CD8-positive, alpha-beta memory T cell (primary cell): ENCODE measurements around the gene DOK5. TPM values are rescaled to one million over a fixed set of nuclear protein-coding genes. Genes with fewer than 3 reads are reported as not detected.

Experiments
- CTCF ChIA-PET: fragments of 350-600 bp; sonication (Branson Sonifier 250); formaldehyde crosslinking; loops from one replicate; lab custom pipeline; 2021; ENCODE audit warnings: antibody characterized with exemption; lab: Charles Lee
- POLR2A ChIA-PET: fragments of 350-600 bp; sonication (Branson Sonifier 250); formaldehyde crosslinking; loops from one replicate; lab custom pipeline; 2021; ENCODE audit warnings: antibody characterized with exemption; lab: Charles Lee
- DNase-seq, 5 donors: peaks; one replicate each; pipeline versions ENCODE4 v3.0.0 to v3.0.0-alpha.2; 2020 to 2022; ENCODE audit warnings: mixed read lengths in 1 of 5
- H3K27ac ChIP-seq: one replicate; pipeline ENCODE4 v1.7.0; 2013; ENCODE audit warnings: low read depth, mild to moderate bottlenecking, low read length, moderate library complexity
- H3K27me3 ChIP-seq: 2 replicates; pipeline ENCODE4 v1.7.0; 2013; ENCODE audit warnings: low read length, mild to moderate bottlenecking; ENCODE audit not compliant: insufficient read depth, poor library complexity, severe bottlenecking
- H3K36me3 ChIP-seq: 2 replicates; pipeline ENCODE4 v1.7.0; 2013; ENCODE audit warnings: mild to moderate bottlenecking, low read length, moderate library complexity; ENCODE audit not compliant: insufficient read depth
- H3K4me1 ChIP-seq: 2 replicates; pipeline ENCODE4 v1.7.0; 2013; ENCODE audit warnings: mild to moderate bottlenecking, low read length, moderate library complexity; ENCODE audit not compliant: insufficient read depth
- H3K4me3 ChIP-seq: 2 replicates; pipeline ENCODE4 v1.7.0; 2013; ENCODE audit warnings: mild to moderate bottlenecking, low read length
- H3K9me3 ChIP-seq: 2 replicates; pipeline ENCODE4 v1.7.0; 2013; ENCODE audit warnings: mild to moderate bottlenecking, low read length
- H3K27ac Mint-ChIP-seq, 8 donors: one replicate each; pipeline ENCODE4 v1.8.0; 2020 to 2021; ENCODE audit warnings: mixed read lengths in 8 of 8, mild to moderate bottlenecking in 6 of 8, inconsistent platforms in 3 of 8, moderate library complexity in 3 of 8
- H3K27me3 Mint-ChIP-seq, 2 donors: one replicate each; pipeline ENCODE4 v1.8.0; 2020 to 2021; ENCODE audit warnings: mixed read lengths in 2 of 2, mild to moderate bottlenecking in 1 of 2, moderate library complexity in 1 of 2
- H3K36me3 Mint-ChIP-seq, 3 donors: one replicate each; pipeline ENCODE4 v1.8.0; 2020 to 2021; ENCODE audit warnings: mixed read lengths in 3 of 3, inconsistent platforms in 1 of 3, mild to moderate bottlenecking in 1 of 3
- H3K4me1 Mint-ChIP-seq, 3 donors: one replicate each; pipeline ENCODE4 v1.8.0; 2020 to 2021; ENCODE audit warnings: mixed read lengths in 3 of 3, inconsistent platforms in 1 of 3, mild to moderate bottlenecking in 1 of 3
- H3K4me3 Mint-ChIP-seq, 7 donors: one replicate each; pipeline ENCODE4 v1.8.0; 2020 to 2021; ENCODE audit warnings: mixed read lengths in 7 of 7, mild to moderate bottlenecking in 6 of 7, moderate library complexity in 4 of 7, inconsistent platforms in 2 of 7
- H3K9me3 Mint-ChIP-seq, 5 donors: one replicate each; pipeline ENCODE4 v1.8.0; 2020 to 2022; ENCODE audit warnings: mixed read lengths in 5 of 5, mild to moderate bottlenecking in 3 of 5, moderate library complexity in 2 of 5, inconsistent platforms in 1 of 5
- polyA plus RNA-seq: library from polyadenylated mRNA; unstranded; fragments of 300-500 nt; fragmentation: Illumina TruSeq; gene quantifications from one replicate; pipeline ENCODE4 v1.2.3, GENCODE V29; 2021
- total RNA-seq, 2 experiments: library from RNA; stranded (reverse); gene quantifications; one replicate each; pipeline ENCODE4 v1.2.3, GENCODE V29; 2021

DOK5 gene
- total and polyA plus RNA-seq, 3 experiments from 2014 or later, result 4.8 to 5.1 TPM; not detected in 1

DNA sequence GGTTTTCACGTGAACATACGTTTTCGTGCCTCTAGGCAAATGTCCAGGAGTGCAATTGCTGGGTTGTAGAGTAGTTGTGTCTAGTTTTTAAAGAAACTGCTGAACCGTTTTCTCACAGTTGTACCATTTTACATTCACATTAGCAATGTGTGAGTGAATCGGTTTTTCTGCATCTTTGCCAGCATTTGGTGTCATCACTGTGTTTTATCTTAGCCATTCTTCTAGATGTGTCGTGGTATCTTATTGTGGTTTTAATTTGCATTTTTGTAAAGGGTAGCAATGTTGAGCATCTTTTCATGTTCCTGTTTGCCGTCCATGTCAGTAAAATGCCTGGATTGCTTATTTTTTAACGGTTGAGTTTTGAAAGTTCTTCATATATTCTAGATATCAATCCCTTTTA lies 10.2 kb downstream of the DOK5 start:
- no peak overlapping the region for H3K4me3 Mint-ChIP-seq
- POLR2A ChIA-PET, result no interaction called here
- no peak for DNase-seq
- peaks cover 6 to 7% of the 10 kb centered on the region in 2 donors for H3K27me3 Mint-ChIP-seq
- Histone ChIP-seq H3K4me1 (no peaks in the 10 kb centered on the region), H3K9me3 (no peaks in the 10 kb centered on the region), H3K4me3 (no peak overlapping the region), H3K36me3 (no peaks in the 10 kb centered on the region), H3K27ac (no peak overlapping the region), H3K27me3 (no peaks in the 10 kb centered on the region)
- H3K4me1 Mint-ChIP-seq, result no peaks in the 10 kb centered on the region
- CTCF ChIA-PET, result no interaction called here
- H3K27ac Mint-ChIP-seq, result no peak overlapping the region
- peaks cover 0 to 2% (median 0%) of the 10 kb centered on the region in 5 donors for H3K9me3 Mint-ChIP-seq
- H3K36me3 Mint-ChIP-seq, result no peaks in the 10 kb centered on the region

DNA sequence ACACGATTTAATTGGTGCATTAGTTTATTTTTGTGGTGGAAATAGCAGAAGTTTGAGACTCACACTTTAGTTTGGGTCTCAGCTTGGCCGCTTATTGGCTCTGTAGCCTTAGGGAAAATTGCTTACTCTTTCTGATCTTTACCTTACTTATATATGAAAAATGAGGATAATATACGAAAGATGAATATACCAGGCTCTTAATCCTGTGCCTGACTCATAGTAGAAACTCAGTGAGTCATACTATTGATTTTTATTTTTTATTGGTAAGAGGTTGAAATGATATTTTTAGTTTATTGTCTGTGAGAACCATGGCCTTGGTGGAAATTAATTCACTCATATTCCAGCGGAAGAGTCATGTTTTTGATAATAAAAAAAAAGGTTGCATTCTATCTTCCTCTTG lies 11.2 kb downstream of the DOK5 start:
- H3K27me3 ChIP-seq, result no peaks in the 10 kb centered on the region
- ChIA-PET POLR2A (no interaction called here), CTCF (no interaction called here)
- H3K9me3 ChIP-seq, result no peaks in the 10 kb centered on the region
- Mint-ChIP-seq H3K36me3 (no peaks in the 10 kb centered on the region), H3K27ac (no peak overlapping the region), H3K9me3 (no peaks in the 10 kb centered on the region), H3K4me1 (no peaks in the 10 kb centered on the region), H3K27me3 (peaks cover 2 to 6% of the 10 kb centered on the region in 2 donors), H3K4me3 (no peak overlapping the region)
- no peak overlapping the region for H3K4me3 ChIP-seq
- no peaks in the 10 kb centered on the region for H3K36me3 ChIP-seq
- H3K27ac ChIP-seq, result no peak overlapping the region
- H3K4me1 ChIP-seq, result no peaks in the 10 kb centered on the region
- no peak for DNase-seq

DNA sequence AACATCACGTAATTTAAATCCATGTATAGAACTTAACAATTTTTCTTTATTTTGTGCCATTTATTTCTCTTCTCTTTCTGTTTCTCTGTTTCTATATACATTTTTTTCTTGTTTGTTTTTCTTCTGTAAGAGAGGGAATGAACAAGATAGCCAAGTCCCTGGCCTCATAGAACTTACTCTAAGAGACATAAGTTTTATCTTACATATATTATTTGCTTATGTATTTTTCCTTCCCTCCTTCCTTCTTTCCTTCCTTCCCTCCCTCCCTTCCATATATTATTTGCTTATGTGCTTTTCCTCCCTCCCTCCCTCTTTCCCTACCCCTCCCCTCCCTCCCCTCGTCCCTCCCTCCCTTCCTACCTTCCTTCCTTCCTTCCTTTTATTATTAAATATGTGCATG lies 13.0 kb downstream of the DOK5 start:
- Mint-ChIP-seq H3K36me3 (peaks cover 0 to 1% (median 0%) of the 10 kb centered on the region in 3 donors), H3K4me3 (no peak overlapping the region), H3K27me3 (peaks cover 1 to 3% of the 10 kb centered on the region in 2 donors), H3K9me3 (peaks cover 0 to 4% (median 0%) of the 10 kb centered on the region in 5 donors), H3K27ac (no peak overlapping the region), H3K4me1 (no peaks in the 10 kb centered on the region)
- DNase-seq, result no peak
- H3K4me3 ChIP-seq, result no peak overlapping the region
- no peaks in the 10 kb centered on the region for H3K9me3 ChIP-seq
- H3K4me1 ChIP-seq, result no peaks in the 10 kb centered on the region
- H3K27ac ChIP-seq, result no peak overlapping the region
- H3K36me3 ChIP-seq, result no peaks in the 10 kb centered on the region
- H3K27me3 ChIP-seq, result no peaks in the 10 kb centered on the region
- POLR2A ChIA-PET, result no interaction called here
- CTCF ChIA-PET, result no interaction called here

DNA sequence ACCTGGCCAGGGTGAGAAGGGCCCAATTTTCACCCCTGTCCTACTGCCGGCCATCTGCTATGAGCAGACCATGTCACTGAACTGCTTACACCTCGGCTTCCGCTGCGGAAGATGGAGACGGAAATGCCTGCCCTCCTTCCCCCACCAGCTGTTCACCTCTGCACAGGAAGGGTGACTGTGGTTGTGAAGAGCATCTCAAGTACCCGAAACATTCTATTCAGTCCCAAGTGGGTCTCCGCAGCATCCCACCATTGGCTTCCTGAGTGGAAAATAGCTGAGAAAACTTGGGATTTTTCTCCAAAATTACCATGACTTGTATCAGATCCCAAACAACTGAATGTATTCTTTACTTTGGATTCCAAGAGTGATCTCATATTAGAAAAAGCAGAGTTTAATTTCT lies 16.1 kb downstream of the DOK5 start:
- no peaks in the 10 kb centered on the region for H3K9me3 ChIP-seq
- H3K36me3 ChIP-seq, result no peaks in the 10 kb centered on the region
- no peak for DNase-seq
- H3K27ac Mint-ChIP-seq, result no peak overlapping the region
- no peaks in the 10 kb centered on the region for H3K27me3 ChIP-seq
- H3K9me3 Mint-ChIP-seq, result peaks cover 0 to 4% (median 0%) of the 10 kb centered on the region in 5 donors
- H3K36me3 Mint-ChIP-seq, result peaks cover 0 to 1% (median 0%) of the 10 kb centered on the region in 3 donors
- H3K4me1 ChIP-seq, result no peaks in the 10 kb centered on the region
- H3K27ac ChIP-seq, result no peak overlapping the region
- H3K4me3 ChIP-seq, result no peak overlapping the region
- POLR2A ChIA-PET, result no interaction called here
- no peaks in the 10 kb centered on the region for H3K4me1 Mint-ChIP-seq
- CTCF ChIA-PET, result no interaction called here
- no peak overlapping the region for H3K4me3 Mint-ChIP-seq
- peaks cover 1 to 3% of the 10 kb centered on the region in 2 donors for H3K27me3 Mint-ChIP-seq

DNA sequence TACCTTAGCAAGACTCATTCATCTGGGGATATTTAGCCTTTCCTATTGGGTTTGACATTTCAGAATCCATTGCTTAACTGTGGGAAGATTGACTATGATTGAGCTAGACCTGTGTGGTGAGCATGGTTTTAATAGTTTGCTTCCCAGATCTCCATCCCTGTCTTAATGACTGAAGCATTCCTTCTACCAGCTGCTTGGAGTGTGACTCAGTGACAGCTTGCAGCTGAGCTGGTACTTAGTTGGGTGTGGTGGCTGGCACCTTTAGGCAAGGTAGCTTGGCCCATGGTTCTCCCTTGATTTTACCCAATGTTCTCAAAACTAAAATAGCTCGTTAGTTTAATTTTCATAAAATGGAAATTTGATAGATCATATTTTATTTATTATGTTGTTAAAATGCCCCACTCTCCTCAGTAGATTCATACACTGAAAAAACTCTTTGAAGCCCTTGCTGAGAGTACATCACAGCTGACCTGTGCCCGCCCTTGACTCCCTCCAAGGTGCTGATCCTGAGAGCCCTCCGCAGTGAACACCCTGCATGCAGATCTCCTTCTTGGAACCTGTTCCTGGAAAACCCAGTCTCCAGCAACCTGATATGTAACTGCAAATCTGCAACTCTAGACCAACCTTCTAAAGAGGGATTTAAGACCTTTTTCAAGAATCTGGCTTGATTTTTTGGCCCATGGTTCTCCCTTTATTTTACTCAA lies 19.1 kb downstream of the DOK5 start:
- no peak for DNase-seq
- no peaks in the 10 kb centered on the region for H3K9me3 ChIP-seq
- H3K4me1 ChIP-seq, result no peaks in the 10 kb centered on the region
- no peaks in the 10 kb centered on the region for H3K27me3 ChIP-seq
- peaks cover 1 to 3% of the 10 kb centered on the region in 2 donors for H3K27me3 Mint-ChIP-seq
- H3K9me3 Mint-ChIP-seq, result peaks cover 0 to 4% (median 0%) of the 10 kb centered on the region in 5 donors
- CTCF ChIA-PET, result no interaction called here
- H3K27ac ChIP-seq, result no peak overlapping the region
- no peak overlapping the region for H3K4me3 ChIP-seq
- H3K36me3 ChIP-seq, result no peaks in the 10 kb centered on the region
- H3K27ac Mint-ChIP-seq, result no peak overlapping the region
- H3K36me3 Mint-ChIP-seq, result peaks cover 0 to 1% (median 0%) of the 10 kb centered on the region in 3 donors
- no peak overlapping the region for H3K4me3 Mint-ChIP-seq
- no peaks in the 10 kb centered on the region for H3K4me1 Mint-ChIP-seq
- POLR2A ChIA-PET, result no interaction called here

DNA sequence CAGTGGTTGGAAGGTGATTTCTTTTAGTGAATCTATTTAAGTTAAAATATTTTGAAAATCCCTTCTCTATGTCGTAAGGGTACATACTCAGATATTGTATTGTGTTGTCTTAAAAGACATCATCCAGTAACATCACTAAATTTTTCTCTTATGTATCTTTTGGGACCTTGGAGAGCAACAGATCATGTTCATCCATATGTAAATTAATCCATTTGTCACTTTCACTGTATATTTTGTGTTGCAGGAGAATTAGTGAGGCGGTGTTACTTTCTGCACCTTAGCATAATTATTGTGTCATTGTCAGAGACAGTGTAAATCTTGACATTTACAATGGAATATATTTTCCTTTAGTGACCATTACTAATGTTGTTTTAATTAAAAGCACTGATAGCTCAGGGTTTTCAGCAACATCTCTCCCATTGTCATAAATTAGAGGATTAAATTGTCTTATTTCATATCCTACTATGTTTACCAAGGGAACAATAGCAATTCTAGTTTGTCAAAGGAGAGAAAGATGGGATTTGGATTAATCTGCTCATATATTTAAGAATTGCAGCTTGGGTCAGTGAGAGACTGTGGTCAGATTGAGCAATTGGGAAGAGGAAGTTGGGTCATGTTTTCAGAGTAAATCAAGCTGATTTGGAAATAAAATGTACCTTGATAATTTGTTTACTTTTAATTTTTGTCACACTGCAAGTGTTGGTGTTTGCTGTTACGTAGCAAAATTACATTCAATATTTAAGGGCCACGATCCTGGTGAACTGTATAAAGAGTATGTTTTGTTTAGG lies 22.7 kb downstream of the DOK5 start:
- no peak overlapping the region for H3K27ac Mint-ChIP-seq
- no peaks in the 10 kb centered on the region for H3K4me1 Mint-ChIP-seq
- no peak overlapping the region for H3K4me3 Mint-ChIP-seq
- no peaks in the 10 kb centered on the region for H3K36me3 Mint-ChIP-seq
- peaks cover 0 to 2% (median 0%) of the 10 kb centered on the region in 5 donors for H3K9me3 Mint-ChIP-seq
- H3K4me1 ChIP-seq, result no peaks in the 10 kb centered on the region
- H3K36me3 ChIP-seq, result no peaks in the 10 kb centered on the region
- no peak overlapping the region for H3K27ac ChIP-seq
- H3K9me3 ChIP-seq, result no peaks in the 10 kb centered on the region
- no peak for DNase-seq
- POLR2A ChIA-PET, result no interaction called here
- H3K27me3 ChIP-seq, result no peaks in the 10 kb centered on the region
- no peak overlapping the region for H3K4me3 ChIP-seq
- no peaks in the 10 kb centered on the region for H3K27me3 Mint-ChIP-seq
- CTCF ChIA-PET, result no interaction called here

- Histone ChIP-seq H3K27ac (no peak overlapping the region), H3K4me1 (no peaks in the 10 kb centered on the region), H3K36me3 (no peaks in the 10 kb centered on the region), H3K9me3 (no peaks in the 10 kb centered on the region), H3K27me3 (no peaks in the 10 kb centered on the region), H3K4me3 (no peak overlapping the region)
- CTCF ChIA-PET, result no interaction called here
- no peak for DNase-seq
- no peak overlapping the region for H3K27ac Mint-ChIP-seq
- no peaks in the 10 kb centered on the region for H3K4me1 Mint-ChIP-seq
- no peaks in the 10 kb centered on the region for H3K36me3 Mint-ChIP-seq
- POLR2A ChIA-PET, result no interaction called here
- peaks cover 0 to 2% of the 10 kb centered on the region in 2 donors for H3K27me3 Mint-ChIP-seq
- peaks cover 0 to 1% (median 0%) of the 10 kb centered on the region in 5 donors for H3K9me3 Mint-ChIP-seq
- no peak overlapping the region for H3K4me3 Mint-ChIP-seq
Measured at GRCh38 chr20:54499111-54499510, 23.7 kb downstream of the DOK5 start.

GRCh38 chr20:54502179-54502578 lies 26.8 kb downstream of the DOK5 start:
- Histone ChIP-seq H3K4me1 (no peaks in the 10 kb centered on the region), H3K9me3 (no peaks in the 10 kb centered on the region), H3K27ac (no peak overlapping the region), H3K4me3 (no peak overlapping the region), H3K27me3 (no peaks in the 10 kb centered on the region), H3K36me3 (no peaks in the 10 kb centered on the region)
- CTCF ChIA-PET, result no interaction called here
- Mint-ChIP-seq H3K9me3 (no peaks in the 10 kb centered on the region), H3K27me3 (peaks cover 0 to 3% of the 10 kb centered on the region in 2 donors), H3K36me3 (no peaks in the 10 kb centered on the region), H3K4me1 (no peaks in the 10 kb centered on the region), H3K4me3 (no peak overlapping the region), H3K27ac (no peak overlapping the region)
- DNase-seq, result no peak
- POLR2A ChIA-PET, result no interaction called here
